Measurements from ENCODE around the gene PTPRM.

The PTPRM gene

DNA sequence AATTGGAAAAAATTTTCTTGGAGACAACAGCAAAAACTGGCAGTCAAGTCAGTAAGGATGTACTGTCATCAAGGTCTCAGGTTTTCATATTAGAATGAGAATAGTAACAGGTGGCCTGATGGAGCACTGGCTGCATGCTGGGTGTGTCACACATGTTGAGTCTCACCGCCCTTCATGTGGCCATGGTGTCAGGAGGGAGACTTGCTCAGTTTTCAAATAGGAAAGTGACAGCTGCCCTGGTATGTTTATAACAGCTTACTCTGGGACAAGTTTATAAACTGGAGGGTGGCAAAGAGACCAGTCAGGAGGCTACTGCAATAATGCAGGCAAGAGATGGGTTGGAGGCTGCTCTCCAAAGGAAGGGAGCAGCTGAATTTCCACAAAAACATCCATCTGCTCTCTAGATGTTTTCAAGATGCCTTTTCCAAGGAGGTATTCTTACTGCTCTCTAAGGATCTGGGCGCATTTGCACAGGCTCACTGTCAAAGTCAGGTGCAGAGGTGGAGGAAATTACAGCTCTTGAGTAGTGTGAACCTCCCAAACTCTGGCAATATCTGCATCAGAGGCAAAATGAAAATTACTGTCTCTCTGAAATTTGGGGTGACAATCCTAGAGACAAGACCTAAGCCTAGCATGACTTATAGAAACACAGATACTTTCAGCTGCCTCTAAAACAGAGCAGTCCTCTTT is 720.2 kb downstream of the PTPRM start:
- no peak overlapping the region for H3K27ac ChIP-seq (ENCODE audit: low read depth, low read length)
- H3K9me3 ChIP-seq (ENCODE audit: low read length), result no peaks in the 10 kb centered on the region

GRCh38 chr18:8288472-8289195 is 721.5 kb downstream of the PTPRM start:
- Histone ChIP-seq H3K27me3 (ENCODE audit: control insufficient read depth in 1 of 2, insufficient read depth in 2 of 2, low read length in 2 of 2) (no peaks in the 10 kb centered on the region), H3K9me3 (ENCODE audit: low read length) (no peaks in the 10 kb centered on the region), H3K36me3 (ENCODE audit: insufficient read depth, low read length) (no peaks in the 10 kb centered on the region), H3K9ac (ENCODE audit: low read length) (no peak overlapping the region), H3K4me3 (ENCODE audit: low read depth in 1 of 2, low read length in 2 of 2) (no peak overlapping the region), H3K27ac (ENCODE audit: low read depth, low read length) (no peak overlapping the region), H3K4me1 (ENCODE audit: insufficient read depth, low read length) (no peaks in the 10 kb centered on the region)

More for the DNA sequence above, 720.2 kb downstream of the PTPRM start:
- H3K27me3 ChIP-seq (ENCODE audit: control insufficient read depth in 1 of 2, insufficient read depth in 2 of 2, low read length in 2 of 2), result no peaks in the 10 kb centered on the region
- H3K4me3 ChIP-seq (ENCODE audit: low read depth in 1 of 2, low read length in 2 of 2), result no peak overlapping the region
- no peaks in the 10 kb centered on the region for H3K36me3 ChIP-seq (ENCODE audit: insufficient read depth, low read length)
- H3K4me1 ChIP-seq (ENCODE audit: insufficient read depth, low read length), result no peaks in the 10 kb centered on the region
- no peak overlapping the region for H3K9ac ChIP-seq (ENCODE audit: low read length)

DNA sequence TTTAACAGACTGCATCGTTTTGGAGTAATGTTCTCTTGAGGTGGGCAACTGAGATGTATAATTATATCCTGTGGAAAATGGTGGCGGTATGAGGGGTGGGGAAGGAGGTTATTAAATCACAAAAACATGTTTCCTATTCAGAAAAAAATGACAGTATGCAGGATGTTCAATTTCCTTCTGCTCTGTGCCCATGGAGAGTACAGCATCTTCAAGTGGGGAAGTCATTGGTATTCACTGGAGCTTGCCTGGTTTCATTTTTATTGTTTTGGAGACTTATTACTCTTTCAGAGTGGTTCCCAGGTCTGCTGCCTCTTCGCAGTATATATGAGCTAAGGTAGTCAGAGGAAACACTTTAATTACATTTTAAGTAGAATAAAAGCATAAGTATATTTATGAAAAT is 723.3 kb downstream of the PTPRM start:
- no peaks in the 10 kb centered on the region for H3K9me3 ChIP-seq (ENCODE audit: low read length)
- no peak overlapping the region for H3K9ac ChIP-seq (ENCODE audit: low read length)
- no peak overlapping the region for H3K4me3 ChIP-seq (ENCODE audit: low read depth in 1 of 2, low read length in 2 of 2)
- H3K4me1 ChIP-seq (ENCODE audit: insufficient read depth, low read length), result no peaks in the 10 kb centered on the region
- no peak overlapping the region for H3K27ac ChIP-seq (ENCODE audit: low read depth, low read length)
- H3K36me3 ChIP-seq (ENCODE audit: insufficient read depth, low read length), result no peaks in the 10 kb centered on the region
- H3K27me3 ChIP-seq (ENCODE audit: control insufficient read depth in 1 of 2, insufficient read depth in 2 of 2, low read length in 2 of 2), result no peaks in the 10 kb centered on the region

- Histone ChIP-seq H3K9me3 (ENCODE audit: low read length) (no peaks in the 10 kb centered on the region), H3K27ac (ENCODE audit: low read depth, low read length) (no peak overlapping the region)
Measured at GRCh38 chr18:8290913-8291312, 723.8 kb downstream of the PTPRM start.

DNA sequence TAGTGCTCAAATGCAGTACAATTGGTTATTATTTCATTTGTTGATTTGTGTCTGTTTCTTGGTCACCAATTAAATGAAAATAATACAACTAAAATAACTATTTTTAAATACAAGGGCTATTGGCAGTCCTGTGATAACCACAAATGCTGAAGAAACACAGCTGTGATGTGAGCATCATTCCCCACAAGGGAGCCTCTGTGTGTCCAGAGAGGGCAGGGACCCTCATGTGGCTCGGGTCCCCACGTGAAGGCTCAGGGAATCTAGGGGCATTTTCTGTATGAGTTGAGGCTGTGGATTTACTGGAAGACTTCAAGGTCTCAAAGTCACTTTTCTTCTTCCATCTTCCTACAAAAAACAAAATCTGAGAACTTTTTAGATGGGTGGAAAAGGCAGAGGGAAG is 726.1 kb downstream of the PTPRM start:
- no peak overlapping the region for H3K9ac ChIP-seq (ENCODE audit: low read length)
- H3K4me1 ChIP-seq (ENCODE audit: insufficient read depth, low read length), result no peaks in the 10 kb centered on the region
- H3K27ac ChIP-seq (ENCODE audit: low read depth, low read length), result no peak overlapping the region
- H3K36me3 ChIP-seq (ENCODE audit: insufficient read depth, low read length), result no peaks in the 10 kb centered on the region
- no peaks in the 10 kb centered on the region for H3K27me3 ChIP-seq (ENCODE audit: control insufficient read depth in 1 of 2, insufficient read depth in 2 of 2, low read length in 2 of 2)
- no peaks in the 10 kb centered on the region for H3K9me3 ChIP-seq (ENCODE audit: low read length)
- no peak overlapping the region for H3K4me3 ChIP-seq (ENCODE audit: low read depth in 1 of 2, low read length in 2 of 2)

More at GRCh38 chr18:8290913-8291312, 723.8 kb downstream of the PTPRM start:
- Histone ChIP-seq H3K36me3 (ENCODE audit: insufficient read depth, low read length) (no peaks in the 10 kb centered on the region), H3K9ac (ENCODE audit: low read length) (no peak overlapping the region), H3K27me3 (ENCODE audit: control insufficient read depth in 1 of 2, insufficient read depth in 2 of 2, low read length in 2 of 2) (no peaks in the 10 kb centered on the region), H3K4me1 (ENCODE audit: insufficient read depth, low read length) (no peaks in the 10 kb centered on the region), H3K4me3 (ENCODE audit: low read depth in 1 of 2, low read length in 2 of 2) (no peak overlapping the region)

- H3K9ac ChIP-seq (ENCODE audit: low read length), result no peak overlapping the region
- no peak overlapping the region for H3K4me3 ChIP-seq (ENCODE audit: low read depth in 1 of 2, low read length in 2 of 2)
- H3K27ac ChIP-seq (ENCODE audit: low read depth, low read length), result no peak overlapping the region
- no peaks in the 10 kb centered on the region for H3K36me3 ChIP-seq (ENCODE audit: insufficient read depth, low read length)
- H3K27me3 ChIP-seq (ENCODE audit: control insufficient read depth in 1 of 2, insufficient read depth in 2 of 2, low read length in 2 of 2), result no peaks in the 10 kb centered on the region
- H3K9me3 ChIP-seq (ENCODE audit: low read length), result no peaks in the 10 kb centered on the region
- no peaks in the 10 kb centered on the region for H3K4me1 ChIP-seq (ENCODE audit: insufficient read depth, low read length)
Measured at GRCh38 chr18:8296886-8297616, 729.9 kb downstream of the PTPRM start.

DNA sequence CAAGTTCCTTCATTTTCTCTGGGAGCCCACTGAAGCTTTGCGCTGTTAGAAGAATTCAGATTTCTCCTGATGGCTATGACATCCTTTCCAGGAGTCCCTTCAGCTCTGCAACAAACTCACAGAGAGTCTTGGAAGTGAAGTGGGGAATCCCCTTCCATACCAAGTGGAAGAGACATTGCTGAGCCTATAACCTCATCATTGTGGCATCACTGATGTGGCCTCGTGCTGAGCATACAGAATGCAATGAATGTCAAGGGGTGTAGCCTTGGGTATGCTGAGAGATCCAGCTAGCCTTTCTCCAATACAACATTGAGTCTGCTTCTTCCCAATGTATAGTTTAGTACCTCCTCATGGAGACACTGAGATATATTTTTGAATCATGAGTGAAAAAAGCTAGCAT is 731.1 kb downstream of the PTPRM start:
- H3K4me3 ChIP-seq (ENCODE audit: low read depth in 1 of 2, low read length in 2 of 2), result no peak overlapping the region
- no peaks in the 10 kb centered on the region for H3K4me1 ChIP-seq (ENCODE audit: insufficient read depth, low read length)
- no peak overlapping the region for H3K27ac ChIP-seq (ENCODE audit: low read depth, low read length)
- no peaks in the 10 kb centered on the region for H3K9me3 ChIP-seq (ENCODE audit: low read length)
- H3K36me3 ChIP-seq (ENCODE audit: insufficient read depth, low read length), result no peaks in the 10 kb centered on the region
- H3K9ac ChIP-seq (ENCODE audit: low read length), result no peak overlapping the region
- H3K27me3 ChIP-seq (ENCODE audit: control insufficient read depth in 1 of 2, insufficient read depth in 2 of 2, low read length in 2 of 2), result no peaks in the 10 kb centered on the region

DNA sequence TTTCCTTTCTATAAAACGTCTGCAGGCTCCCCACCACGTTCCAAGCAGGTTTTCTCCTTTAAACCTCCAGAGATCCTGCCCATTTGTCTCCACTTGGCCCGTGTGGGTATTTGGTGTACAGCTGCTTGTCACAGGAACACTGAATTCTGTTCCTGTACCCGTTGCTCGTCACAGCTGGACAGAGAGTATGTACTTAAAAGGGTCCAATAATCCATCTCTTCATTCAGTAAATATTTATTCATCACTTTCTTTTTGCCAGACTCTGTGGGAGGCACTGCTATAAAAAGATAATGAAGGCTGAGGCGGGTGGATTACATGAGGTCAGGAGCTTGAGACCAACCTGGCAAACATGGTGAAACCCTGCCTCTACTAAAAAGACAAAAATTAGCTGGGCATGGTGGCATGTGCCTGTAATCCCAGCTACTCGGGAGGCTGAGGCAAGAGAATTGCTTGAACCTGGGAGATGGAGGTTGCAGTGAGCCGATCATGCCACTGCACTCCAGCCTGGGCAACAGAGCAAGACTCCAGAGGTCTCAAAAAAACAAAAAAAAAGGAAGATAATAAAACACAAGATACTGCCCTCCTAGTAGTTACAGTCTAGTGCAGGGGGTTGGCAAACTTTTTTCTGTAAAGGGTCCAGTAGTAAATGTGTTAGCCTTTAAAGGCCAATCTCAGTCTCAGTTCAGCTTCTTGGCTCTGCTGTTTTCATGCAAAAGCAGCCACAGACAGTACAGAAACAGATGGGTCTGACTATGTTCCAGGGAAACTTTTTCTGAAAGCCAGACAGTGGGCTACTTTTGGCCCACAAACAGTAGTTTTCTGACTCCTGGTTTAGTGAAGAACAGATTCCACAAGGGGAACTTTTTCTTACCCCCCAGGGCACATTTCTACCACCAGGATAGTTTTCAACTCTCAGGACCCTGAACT is 732.2 kb downstream of the PTPRM start:
- no peak overlapping the region for H3K27ac ChIP-seq (ENCODE audit: low read depth, low read length)
- H3K9ac ChIP-seq (ENCODE audit: low read length), result no peak overlapping the region
- H3K9me3 ChIP-seq (ENCODE audit: low read length), result no peaks in the 10 kb centered on the region
- H3K4me1 ChIP-seq (ENCODE audit: insufficient read depth, low read length), result no peaks in the 10 kb centered on the region
- no peaks in the 10 kb centered on the region for H3K36me3 ChIP-seq (ENCODE audit: insufficient read depth, low read length)
- H3K4me3 ChIP-seq (ENCODE audit: low read depth in 1 of 2, low read length in 2 of 2), result no peak overlapping the region
- H3K27me3 ChIP-seq (ENCODE audit: control insufficient read depth in 1 of 2, insufficient read depth in 2 of 2, low read length in 2 of 2), result no peaks in the 10 kb centered on the region

GRCh38 chr18:8300751-8301410 is 733.8 kb downstream of the PTPRM start:
- Histone ChIP-seq H3K4me1 (ENCODE audit: insufficient read depth, low read length) (no peaks in the 10 kb centered on the region), H3K9ac (ENCODE audit: low read length) (no peak overlapping the region), H3K27ac (ENCODE audit: low read depth, low read length) (no peak overlapping the region), H3K9me3 (ENCODE audit: low read length) (no peaks in the 10 kb centered on the region), H3K36me3 (ENCODE audit: insufficient read depth, low read length) (no peaks in the 10 kb centered on the region), H3K27me3 (ENCODE audit: control insufficient read depth in 1 of 2, insufficient read depth in 2 of 2, low read length in 2 of 2) (no peaks in the 10 kb centered on the region), H3K4me3 (ENCODE audit: low read depth in 1 of 2, low read length in 2 of 2) (no peak overlapping the region)

- Histone ChIP-seq H3K9me3 (ENCODE audit: low read length) (no peaks in the 10 kb centered on the region), H3K27ac (ENCODE audit: low read depth, low read length) (no peak overlapping the region), H3K27me3 (ENCODE audit: control insufficient read depth in 1 of 2, insufficient read depth in 2 of 2, low read length in 2 of 2) (no peaks in the 10 kb centered on the region), H3K4me3 (ENCODE audit: low read depth in 1 of 2, low read length in 2 of 2) (no peak overlapping the region), H3K4me1 (ENCODE audit: insufficient read depth, low read length) (no peaks in the 10 kb centered on the region), H3K36me3 (ENCODE audit: insufficient read depth, low read length) (no peaks in the 10 kb centered on the region), H3K9ac (ENCODE audit: low read length) (no peak overlapping the region)
Measured at GRCh38 chr18:8301427-8302172, 734.5 kb downstream of the PTPRM start.
